Lung (tissue), 12 donors: ENCODE measurements around the gene CEP72. TPM values are rescaled to one million over a fixed set of nuclear protein-coding genes. Genes with fewer than 3 reads are reported as not detected.

Experiments used
- ATAC-seq: fragments of 200-7000 bp; cut with Tn5 transposase; one replicate; pipeline ENCODE4 v1.9.1; 2020; ENCODE audit warnings: moderate number of reproducible peaks; ENCODE audit not compliant: insufficient read depth, low FRiP score
- DNase-seq, 3 donors: peaks; one replicate each; pipeline ENCODE4 v3.0.0-alpha.2; 2013 to 2017
- H3K27ac ChIP-seq, 2 donors: one replicate each; pipeline ENCODE4 v1.5.1; 2013; ENCODE audit warnings: mild to moderate bottlenecking in 2 of 2, moderate library complexity in 2 of 2, control low read depth in 1 of 2, inconsistent platforms in 1 of 2, low read depth in 1 of 2, low read length in 1 of 2
- H3K27me3 ChIP-seq, 3 donors: one replicate each; pipeline ENCODE4 v1.5.1; 2013; ENCODE audit warnings: low read length in 2 of 3; ENCODE audit not compliant: control insufficient read depth in 3 of 3, insufficient read depth in 3 of 3
- H3K36me3 ChIP-seq, 4 donors: one replicate each; pipeline ENCODE4 v1.5.1; 2013; ENCODE audit warnings: low read length in 4 of 4, mild to moderate bottlenecking in 1 of 4, moderate library complexity in 1 of 4; ENCODE audit not compliant: control insufficient read depth in 4 of 4, insufficient read depth in 4 of 4
- H3K4me1 ChIP-seq, 5 donors: one replicate each; pipeline ENCODE4 v1.5.1; 2013; ENCODE audit warnings: low read length in 5 of 5, mild to moderate bottlenecking in 2 of 5, moderate library complexity in 1 of 5; ENCODE audit not compliant: control insufficient read depth in 5 of 5, insufficient read depth in 5 of 5
- H3K4me3 ChIP-seq: one replicate; pipeline ENCODE4 v1.5.1; 2013; ENCODE audit warnings: mild to moderate bottlenecking, control low read depth, moderate library complexity
- H3K9ac ChIP-seq, 2 donors: one replicate each; pipeline ENCODE4 v1.5.1; 2013; ENCODE audit warnings: low read length in 2 of 2, control low read depth in 1 of 2; ENCODE audit not compliant: insufficient read depth in 1 of 2
- H3K9me3 ChIP-seq, 4 donors: one replicate each; pipeline ENCODE4 v1.5.1; 2013; ENCODE audit warnings: low read length in 3 of 4, mild to moderate bottlenecking in 1 of 4, moderate library complexity in 1 of 4; ENCODE audit not compliant: control insufficient read depth in 4 of 4, insufficient read depth in 3 of 4
- CTCF ChIP-seq: IDR thresholded peaks from 2 replicates; pipeline ENCODE4 v1.5.1; 2012; ENCODE audit warnings: mild to moderate bottlenecking; ENCODE audit errors: control extremely low read depth, extremely low read depth
- WGBS, 2 donors: extraction: QIAGEN DNeasy Blood & Tissue Kit; methylation state at CpG; one replicate each; pipeline ENCODE4 v1.1.7; 2013; 5-methylcytosine and 5-hydroxymethylcytosine counted together
- polyA plus RNA-seq, 2 donors: library from polyadenylated mRNA; stranded (reverse); fragments of 200-250 nt; gene quantifications; one replicate each; pipeline ENCODE4 v1.2.1, GENCODE V29; 2013
- total RNA-seq, 2 donors: library from RNA; depleted of rRNA in 1 of 2; stranded (reverse); fragments of >200 nt in 1 of 2; gene quantifications; one replicate each; pipeline ENCODE4 v1.2.1, GENCODE V29; 2014 to 2021
- donor health status: control.
- donor health status: control.
- donor health status: Bipolar disorder and iron deficiency.
- donor health status: healthy.
- donor health status: DM: yes; HTN: yes; CAD: no.

The CEP72 gene
- total and polyA plus RNA-seq, 4 donors = 3.1 to 12.1 (median 6.0) TPM

DNA sequence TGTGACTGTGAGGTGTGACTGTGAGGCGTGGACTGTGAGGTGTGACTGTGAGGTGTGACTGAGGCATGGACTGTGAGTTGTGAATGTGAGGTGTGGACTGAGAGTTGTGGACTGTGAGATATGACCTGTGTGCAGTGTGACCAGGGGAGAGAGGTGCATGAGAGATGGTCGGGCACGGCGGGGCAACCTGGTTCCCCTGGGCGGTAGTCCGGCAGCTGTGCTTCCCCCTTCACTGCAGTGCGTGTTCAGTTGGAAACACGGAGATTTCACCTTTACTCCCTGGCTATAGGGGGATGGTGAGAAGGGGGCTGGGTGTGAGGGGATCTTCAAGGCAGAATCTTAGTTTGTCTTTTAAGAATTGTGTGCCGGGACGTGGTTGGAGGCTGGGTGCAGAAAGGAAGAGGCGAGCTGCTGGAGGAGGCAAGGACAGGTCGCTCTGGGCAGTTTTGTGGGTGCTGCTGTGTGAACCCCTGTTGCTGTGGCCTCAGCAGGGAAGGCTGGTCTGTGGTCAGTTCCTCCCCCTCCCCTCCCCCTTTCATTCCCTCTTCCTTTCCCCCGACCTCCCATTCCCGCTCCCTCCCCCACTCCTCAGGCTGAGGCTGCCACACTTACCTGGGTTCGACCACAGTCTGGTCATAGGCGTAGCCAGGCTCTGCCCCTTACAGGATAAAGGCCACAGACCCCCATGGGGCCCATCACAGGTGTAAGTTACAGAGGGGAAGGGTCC is 39.3 kb downstream of the CEP72 start:
- 93 to 98% methylated on average over 14 to 16 of the region's 16 CpGs for WGBS, 2 donors
- TF ChIP-seq CTCF = no peak
- ATAC-seq = no peak

GRCh38 chr5:652023-652515 is 39.9 kb downstream of the CEP72 start:
- no peaks in the 10 kb centered on the region for H3K4me1 ChIP-seq
- H3K27ac ChIP-seq = no peak overlapping the region
- peaks cover 0 to 2% (median 0%) of the 10 kb centered on the region in 4 donors for H3K9me3 ChIP-seq
- H3K27me3 ChIP-seq = no peaks in the 10 kb centered on the region
- H3K4me3 ChIP-seq = no peak overlapping the region
- WGBS, 2 donors = 95 to 97% methylated on average over 8 of the region's 8 CpGs
- TF ChIP-seq CTCF = no peak
- H3K36me3 ChIP-seq = peaks cover 0 to 18% (median 10%) of the 10 kb centered on the region in 4 donors
- H3K9ac ChIP-seq = no peak overlapping the region
- DNase-seq (no peak), ATAC-seq (no peak)

More for the DNA sequence above, 39.3 kb downstream of the CEP72 start:
- Histone ChIP-seq H3K36me3 (peaks cover 0 to 19% (median 11%) of the 10 kb centered on the region in 4 donors), H3K4me1 (no peaks in the 10 kb centered on the region), H3K27me3 (no peaks in the 10 kb centered on the region), H3K27ac (no peak overlapping the region), H3K9me3 (peaks cover 0 to 5% (median 0%) of the 10 kb centered on the region in 4 donors), H3K4me3 (no peak overlapping the region), H3K9ac (no peak overlapping the region)
- DNase-seq = no peak

DNA sequence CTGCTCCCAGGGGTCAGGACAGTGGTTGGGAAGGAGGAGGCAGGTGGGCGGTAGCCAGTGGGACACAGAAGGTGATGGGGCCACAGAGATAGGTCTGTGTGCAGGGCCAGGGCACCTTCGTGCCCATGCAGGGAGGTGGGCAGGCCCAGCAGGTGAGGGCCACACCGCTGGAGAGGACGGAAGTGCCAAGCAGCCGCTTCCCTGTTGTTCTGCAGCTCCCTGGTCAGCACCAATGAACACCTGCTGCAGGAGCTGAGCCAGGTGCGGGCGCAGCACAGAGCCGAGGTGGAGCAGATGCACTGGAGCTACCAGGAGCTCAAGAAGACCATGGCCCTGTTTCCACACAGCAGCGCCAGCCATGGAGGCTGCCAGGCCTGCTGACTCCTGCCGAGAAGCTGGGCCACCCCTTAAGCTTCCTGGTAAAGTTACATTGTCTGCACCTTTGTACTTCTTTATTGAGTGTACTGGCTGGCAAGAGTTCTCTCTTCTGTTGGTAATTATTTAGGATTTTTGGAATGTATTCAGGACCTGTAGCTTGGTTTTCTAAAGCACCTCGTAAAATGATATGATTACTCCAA is 40.7 kb downstream of the CEP72 start:
- DNase-seq (no peak), ATAC-seq (no peak)
- H3K4me3 ChIP-seq = no peak overlapping the region
- H3K4me1 ChIP-seq = no peaks in the 10 kb centered on the region
- WGBS, 2 donors = 95 to 96% methylated on average over 11 of the region's 11 CpGs
- TF ChIP-seq CTCF = no peak
- H3K9me3 ChIP-seq = peaks cover 0 to 5% (median 4%) of the 10 kb centered on the region in 4 donors
- peaks cover 0 to 23% (median 13%) of the 10 kb centered on the region in 4 donors for H3K36me3 ChIP-seq
- H3K9ac ChIP-seq = no peak overlapping the region
- no peak overlapping the region for H3K27ac ChIP-seq
- no peaks in the 10 kb centered on the region for H3K27me3 ChIP-seq
